Tibial artery (tissue), 4 donors: ENCODE data around the gene CNOT3.
"Not testable (repeated sequence)": the region's sequence is repeated elsewhere in the genome, so short reads cannot be mapped to it uniquely, and the experiment has no call there.

Source experiments
- DNase-seq, 2 donors: peaks; one replicate each; pipeline ENCODE4 v3.0.0-alpha.2; 2019
- H3K27ac ChIP-seq, 2 donors: fragments of 200-600 bp; sonication (generic) in 1 of 2; 1 replicate in 1 of 2; 2 replicates in 1 of 2; pipeline ENCODE4 v1.5.1; 2018 to 2019; ENCODE audit warnings: mild to moderate bottlenecking in 1 of 2
- H3K27me3 ChIP-seq, 2 donors: fragments of 200-600 bp; sonication (generic) in 1 of 2; one replicate each; pipeline versions ENCODE4 v1.5.1 to v1.6.0; 2016 to 2019
- H3K36me3 ChIP-seq, 3 donors: fragments of 200-600 bp; sonication (generic) in 2 of 3; one replicate each; pipeline ENCODE4 v1.5.1; 2016 to 2019; ENCODE audit warnings: mild to moderate bottlenecking in 2 of 3
- H3K4me1 ChIP-seq, 4 donors: fragments of 200-600 bp; sonication (generic) in 2 of 4; 1 replicate in 3 of 4; 2 replicates in 1 of 4; pipeline ENCODE4 v1.5.1; 2016 to 2019
- H3K4me3 ChIP-seq, 2 donors: fragments of 200-600 bp; sonication (generic) in 1 of 2; 1 replicate in 1 of 2; 2 replicates in 1 of 2; pipeline ENCODE4 v1.5.1; 2018 to 2019; ENCODE audit warnings: mild to moderate bottlenecking in 2 of 2
- H3K9me3 ChIP-seq, 3 donors: fragments of 200-600 bp; sonication (generic) in 1 of 3; one replicate each; pipeline ENCODE4 v1.5.1; 2016 to 2019
- intact Hi-C: fragments of 100-400 bp; cut with DNase I; formaldehyde crosslinking; loops from one replicate; pipeline ENCODE4 v1.15.0; 2023; ENCODE audit warnings: low total_unique reads
- TF ChIP-seq, protein P1 (sequence below), 2 experiments: fragments of 200-600 bp in 1 of 2; fragments of 450-650 bp in 1 of 2; IDR thresholded peaks; one replicate each; pipeline ENCODE4 v1.5.1; 2017 to 2019; ENCODE audit warnings: antibody characterized with exemption in 2 of 2, mild to moderate bottlenecking in 1 of 2, moderate library complexity in 1 of 2

Gene CNOT3

DNA sequence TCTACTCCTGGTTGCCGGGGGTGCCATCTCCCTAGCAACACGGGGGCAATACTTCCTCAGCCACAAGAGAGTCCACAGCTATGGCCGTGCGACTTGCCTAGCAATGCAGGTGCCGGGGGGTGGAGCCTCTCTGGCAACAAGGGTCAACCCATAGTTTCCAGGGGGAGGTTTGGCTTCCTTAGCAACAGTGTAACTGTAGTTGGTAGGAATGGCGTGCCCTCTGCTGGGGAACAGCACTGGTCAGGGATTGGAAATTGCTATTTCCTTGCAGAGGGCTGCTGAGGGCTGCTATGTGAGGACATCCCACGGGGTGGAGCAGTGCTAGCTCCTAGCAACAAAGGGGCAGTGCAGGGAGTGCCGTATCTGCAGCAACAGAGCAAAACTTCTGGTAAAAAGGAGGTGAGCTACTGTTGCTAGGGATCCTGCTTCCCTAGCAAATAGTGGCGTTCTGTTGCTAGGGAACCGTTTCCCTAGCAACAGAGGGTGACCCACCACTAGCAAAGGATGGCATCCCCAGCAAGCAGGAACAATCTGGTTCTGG lies 42.4 kb downstream of the CNOT3 start:
- H3K27ac ChIP-seq = no peak overlapping the region
- peaks cover 7 to 56% (median 29%) of the 10 kb centered on the region in 3 donors for H3K36me3 ChIP-seq
- H3K27me3 ChIP-seq = no peaks in the 10 kb centered on the region
- H3K4me3 ChIP-seq = no peak overlapping the region
- H3K9me3 ChIP-seq = no peaks in the 10 kb centered on the region
- TF ChIP-seq, protein P1, sequence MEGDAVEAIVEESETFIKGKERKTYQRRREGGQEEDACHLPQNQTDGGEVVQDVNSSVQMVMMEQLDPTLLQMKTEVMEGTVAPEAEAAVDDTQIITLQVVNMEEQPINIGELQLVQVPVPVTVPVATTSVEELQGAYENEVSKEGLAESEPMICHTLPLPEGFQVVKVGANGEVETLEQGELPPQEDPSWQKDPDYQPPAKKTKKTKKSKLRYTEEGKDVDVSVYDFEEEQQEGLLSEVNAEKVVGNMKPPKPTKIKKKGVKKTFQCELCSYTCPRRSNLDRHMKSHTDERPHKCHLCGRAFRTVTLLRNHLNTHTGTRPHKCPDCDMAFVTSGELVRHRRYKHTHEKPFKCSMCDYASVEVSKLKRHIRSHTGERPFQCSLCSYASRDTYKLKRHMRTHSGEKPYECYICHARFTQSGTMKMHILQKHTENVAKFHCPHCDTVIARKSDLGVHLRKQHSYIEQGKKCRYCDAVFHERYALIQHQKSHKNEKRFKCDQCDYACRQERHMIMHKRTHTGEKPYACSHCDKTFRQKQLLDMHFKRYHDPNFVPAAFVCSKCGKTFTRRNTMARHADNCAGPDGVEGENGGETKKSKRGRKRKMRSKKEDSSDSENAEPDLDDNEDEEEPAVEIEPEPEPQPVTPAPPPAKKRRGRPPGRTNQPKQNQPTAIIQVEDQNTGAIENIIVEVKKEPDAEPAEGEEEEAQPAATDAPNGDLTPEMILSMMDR (IDR thresholded peaks at IDR 0.05) = no peak
- intact Hi-C loops = no loop called here
- H3K4me1 ChIP-seq = no peaks in the 10 kb centered on the region
- DNase-seq = no peak

- intact Hi-C loops = no loop called here
- peaks cover 7 to 52% (median 29%) of the 10 kb centered on the region in 3 donors for H3K36me3 ChIP-seq
- DNase-seq = no peak
- TF ChIP-seq, protein P1 (IDR thresholded peaks at IDR 0.05) = no peak
- no peaks in the 10 kb centered on the region for H3K4me1 ChIP-seq
- no peaks in the 10 kb centered on the region for H3K27me3 ChIP-seq
- H3K27ac ChIP-seq = no peak overlapping the region
- H3K4me3 ChIP-seq = no peak overlapping the region
- no peaks in the 10 kb centered on the region for H3K9me3 ChIP-seq
Measured at GRCh38 chr19:54180691-54181091, 43.1 kb downstream of the CNOT3 start.

DNA sequence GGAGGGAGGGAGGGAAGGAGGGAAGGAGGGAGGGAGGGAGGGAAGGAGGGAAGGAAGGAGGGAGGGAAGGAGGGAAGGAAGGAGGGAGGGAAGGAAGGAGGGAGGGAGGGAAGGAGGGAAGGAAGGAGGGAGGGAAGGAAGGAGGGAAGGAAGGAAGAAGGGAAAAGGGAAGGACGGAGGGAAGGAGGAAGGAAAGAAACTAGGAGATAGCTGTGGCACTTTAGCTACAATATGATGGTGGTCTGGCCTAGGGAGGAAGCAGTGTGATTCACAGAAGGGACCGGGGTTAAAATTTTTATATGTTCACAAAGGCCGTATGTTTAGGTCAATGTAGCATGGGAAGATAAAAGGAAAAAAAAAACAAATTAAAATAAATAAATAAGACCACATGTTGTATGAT lies 44.3 kb downstream of the CNOT3 start:
- H3K4me3 ChIP-seq, H3K27ac ChIP-seq, H3K4me1 ChIP-seq, intact Hi-C loops, H3K27me3 ChIP-seq, DNase-seq, H3K9me3 ChIP-seq: not testable (repeated sequence)
- peaks cover 7 to 52% (median 20%) of the 10 kb centered on the region in 3 donors for H3K36me3 ChIP-seq

- intact Hi-C loops = no loop called here
- Histone ChIP-seq H3K36me3 (peaks cover 7 to 51% (median 12%) of the 10 kb centered on the region in 3 donors), H3K27me3 (no peaks in the 10 kb centered on the region), H3K27ac (no peak overlapping the region), H3K4me1 (peaks cover 2 to 6% (median 5%) of the 10 kb centered on the region in 4 donors), H3K9me3 (no peaks in the 10 kb centered on the region), H3K4me3 (no peak overlapping the region)
- no peak for DNase-seq
- TF ChIP-seq, protein P1 (IDR thresholded peaks at IDR 0.05) = no peak
Measured at GRCh38 chr19:54183431-54183830, 45.9 kb downstream of the CNOT3 start.

DNA sequence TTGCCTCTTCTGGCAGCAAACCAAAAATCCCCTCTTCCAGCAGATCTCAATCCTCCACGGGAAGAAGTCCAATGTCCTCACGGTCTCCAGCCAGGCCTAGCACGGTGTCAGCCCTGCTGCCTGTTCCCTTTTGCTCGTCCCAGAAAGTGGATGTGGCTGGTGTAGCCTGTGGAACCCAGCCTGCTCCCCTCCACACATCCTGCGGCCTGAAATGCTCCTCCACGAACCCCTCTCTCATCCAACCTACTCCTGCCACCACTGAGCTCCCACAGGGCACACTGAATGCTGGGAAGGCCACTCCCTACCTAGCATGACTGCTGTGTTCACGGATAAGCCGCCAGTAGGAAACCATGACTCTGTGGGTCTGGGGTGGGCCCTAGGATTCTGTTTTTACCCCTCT lies 48.8 kb downstream of the CNOT3 start:
- intact Hi-C loops = no loop called here
- no peak overlapping the region for H3K4me3 ChIP-seq
- TF ChIP-seq, protein P1 (IDR thresholded peaks at IDR 0.05) = no peak
- no peak overlapping the region for H3K27ac ChIP-seq
- no peaks in the 10 kb centered on the region for H3K9me3 ChIP-seq
- H3K36me3 ChIP-seq = peaks cover 0 to 22% (median 0%) of the 10 kb centered on the region in 3 donors
- no peak for DNase-seq
- H3K27me3 ChIP-seq = no peaks in the 10 kb centered on the region
- peaks cover 4 to 12% (median 11%) of the 10 kb centered on the region in 4 donors for H3K4me1 ChIP-seq

GRCh38 chr19:54186934-54187381 lies 49.4 kb downstream of the CNOT3 start:
- DNase-seq = no peak
- Histone ChIP-seq H3K9me3 (no peaks in the 10 kb centered on the region), H3K27ac (no peak overlapping the region), H3K4me1 (peaks cover 4 to 17% (median 15%) of the 10 kb centered on the region in 4 donors), H3K36me3 (peaks cover 0 to 22% (median 0%) of the 10 kb centered on the region in 3 donors), H3K4me3 (no peak overlapping the region), H3K27me3 (no peaks in the 10 kb centered on the region)
- TF ChIP-seq, protein P1 (IDR thresholded peaks at IDR 0.05) = no peak
- intact Hi-C loops = no loop called here
